A549 (cell line): ENCODE measurements around the gene ZSCAN2. TPM values are rescaled to one million over a fixed set of nuclear protein-coding genes. Genes with fewer than 3 reads are reported as not detected.
"Not testable (repeated sequence)": the region's sequence is repeated elsewhere in the genome, so short reads cannot be mapped to it uniquely, and the experiment has no call there.

Experiments used
- ATAC-seq, 2 experiments: fragments of 200-7000 bp in 1 of 2; fragments of >200 bp in 1 of 2; cut with Nextera tagmentation in 1 of 2; cut with Tn5 transposase in 1 of 2; 3 replicates each; pipeline versions ENCODE4 v1.8.0 to v1.9.1; 2018 to 2020; ENCODE audit warnings: mild to moderate bottlenecking in 1 of 2, moderate library complexity in 1 of 2
- CTCF ChIA-PET: fragments of 300-600 bp; sonication (Branson Sonifier 250); formaldehyde crosslinking; extraction: SDS; loops from one replicate; lab custom pipeline; 2021; ENCODE audit warnings: antibody characterized with exemption, inconsistent platforms; lab: Yijun Ruan, JAX
- POLR2A ChIA-PET: fragments of 350-600 bp; formaldehyde crosslinking; extraction: SDS; loops from one replicate; lab custom pipeline; 2021; ENCODE audit warnings: antibody characterized with exemption, inconsistent platforms; lab: Yijun Ruan, JAX
- DNase-seq, 2 experiments: peaks; one replicate each; pipeline versions ENCODE4 v3.0.0 to v3.0.0-alpha.2; 2011 to 2016; ENCODE audit warnings: low read depth in 1 of 2, low spot score in 1 of 2
- FAIRE-seq: peaks from 2 replicates; lab custom pipeline; 2011; peaks lifted over from hg19 to GRCh38; lab: Jason Lieb, UNC
- H3K27ac ChIP-seq, 2 experiments: fragments of >200 bp; sonication (Bioruptor Twin); formaldehyde crosslinking; 3 replicates each; pipeline ENCODE4 v1.5.1; 2016 to 2017
- H3K4me1 ChIP-seq: fragments of >200 bp; sonication (Bioruptor Twin); formaldehyde crosslinking; 3 replicates; pipeline ENCODE4 v1.6.1; 2016
- H3K4me2 ChIP-seq: fragments of >200 bp; sonication (Bioruptor Twin); formaldehyde crosslinking; 3 replicates; pipeline ENCODE4 v1.6.1; 2016
- H3K4me3 ChIP-seq: fragments of >200 bp; sonication (Bioruptor Twin); formaldehyde crosslinking; 3 replicates; pipeline ENCODE4 v1.5.1; 2016
- H3K9me3 ChIP-seq: fragments of >200 bp; sonication (Bioruptor Twin); formaldehyde crosslinking; 3 replicates; pipeline ENCODE4 v1.6.1; 2016
- ATOH8 ChIP-seq: fragments of 250-450 bp; sonication (Bioruptor Pico); IDR thresholded peaks from 2 replicates; pipeline ENCODE4 v1.5.0; 2020; ENCODE audit warnings: low read depth, mild to moderate bottlenecking, moderate library complexity
- CEBPB ChIP-seq, 2 experiments: fragments of >200 bp in 1 of 2; sonication (Bioruptor Twin) in 1 of 2; formaldehyde crosslinking in 1 of 2; IDR thresholded peaks; 2 replicates each; pipeline ENCODE4 v1.6.1; 2012 to 2016
- CHD2 ChIP-seq: fragments of 150-350 bp; IDR thresholded peaks from 2 replicates; pipeline ENCODE4 v1.6.1; 2014; ENCODE audit warnings: low read length; ENCODE audit not compliant: partially characterized antibody
- CHD4 ChIP-seq: fragments of 200-600 bp; sonication (generic); IDR thresholded peaks from 2 replicates; pipeline ENCODE4 v1.6.1; 2016; ENCODE audit warnings: antibody characterized with exemption, mild to moderate bottlenecking, borderline replicate concordance
- EHF ChIP-seq: fragments of 250-450 bp; sonication (Bioruptor Pico); IDR thresholded peaks from 2 replicates; pipeline ENCODE4 v1.5.0; 2020; ENCODE audit warnings: mild to moderate bottlenecking
- EP300 ChIP-seq, 2 experiments: fragments of >200 bp; sonication (Bioruptor Twin); formaldehyde crosslinking; IDR thresholded peaks; 2 replicates in 1 of 2; 3 replicates in 1 of 2; pipeline ENCODE4 v1.6.1; 2016 to 2017
- GATA3 ChIP-seq: IDR thresholded peaks from 2 replicates; pipeline ENCODE4 v1.6.1; 2012; ENCODE audit warnings: borderline replicate concordance
- HDAC2 ChIP-seq: fragments of 200-600 bp; sonication (generic); IDR thresholded peaks from 2 replicates; pipeline ENCODE4 v1.6.1; 2016
- HEYL ChIP-seq: fragments of 250-450 bp; sonication (Bioruptor Pico); IDR thresholded peaks from 2 replicates; pipeline ENCODE4 v1.8.0; 2021; ENCODE audit warnings: mild to moderate bottlenecking, moderate library complexity
- HOXA7 ChIP-seq: fragments of 250-450 bp; sonication (Bioruptor Pico); IDR thresholded peaks from 2 replicates; pipeline ENCODE4 v1.5.0; 2020; ENCODE audit warnings: mild to moderate bottlenecking, moderate library complexity
- HOXB5 ChIP-seq: fragments of 250-450 bp; sonication (Bioruptor Pico); IDR thresholded peaks from 2 replicates; pipeline ENCODE4 v1.5.0; 2020; ENCODE audit warnings: mild to moderate bottlenecking, moderate library complexity
- JUNB ChIP-seq: fragments of >200 bp; sonication (Bioruptor Twin); formaldehyde crosslinking; IDR thresholded peaks from 2 replicates; pipeline ENCODE4 v1.6.1; 2016
- MYC ChIP-seq: IDR thresholded peaks from 2 replicates; pipeline ENCODE4 v1.6.1; 2012; ENCODE audit warnings: mild to moderate bottlenecking, inconsistent platforms, low read length, improper control_type of control experiment, borderline replicate concordance
- NR3C1 ChIP-seq: fragments of >200 bp; sonication (Bioruptor Twin); formaldehyde crosslinking; IDR thresholded peaks from 3 replicates; pipeline ENCODE4 v1.6.1; 2017
- POLR2A ChIP-seq: IDR thresholded peaks from 2 replicates; pipeline ENCODE4 v1.6.1; 2012; ENCODE audit warnings: mild to moderate bottlenecking, low read length
- RAD21 ChIP-seq, 2 experiments: fragments of >200 bp in 1 of 2; sonication (Bioruptor Twin) in 1 of 2; formaldehyde crosslinking in 1 of 2; IDR thresholded peaks in 1 of 2; conservative IDR thresholded peaks in 1 of 2; 2 replicates in 1 of 2; 3 replicates in 1 of 2; pipeline ENCODE4 v1.6.1; 2012 to 2018; ENCODE audit warnings: inconsistent platforms in 1 of 2
- RCOR1 ChIP-seq: fragments of 150-350 bp; IDR thresholded peaks from 2 replicates; pipeline ENCODE4 v1.6.1; 2014; ENCODE audit warnings: antibody characterized with exemption, low read length, low read depth
- SREBF2 ChIP-seq: fragments of 450-650 bp; IDR thresholded peaks from 2 replicates; pipeline ENCODE4 v1.6.1; 2014; ENCODE audit warnings: mild to moderate bottlenecking, moderate library complexity
- ZNF302 ChIP-seq: fragments of 250-450 bp; sonication (Bioruptor Pico); IDR thresholded peaks from 2 replicates; pipeline ENCODE4 v1.9.0; 2021; ENCODE audit warnings: inconsistent platforms, mild to moderate bottlenecking, moderate library complexity
- WGBS: methylation state at CpG from one replicate; pipeline ENCODE4 v1.1.6; 2017; ENCODE audit errors: missing lambda C conversion rate; 5-methylcytosine and 5-hydroxymethylcytosine counted together
- polyA plus RNA-seq, 4 experiments: library from polyadenylated mRNA; depleted of rRNA in 3 of 4; stranded (reverse); fragments of >200 nt; fragmentation: RNase III in 1 of 4; extraction: RNeasy Plus Mini Kit Qiagen cat#74134 plus additional on column Dnase treatment in 1 of 4; gene quantifications; 2 replicates in 3 of 4; 3 replicates in 1 of 4; pipeline ENCODE4 v1.2.3, GENCODE V29; 2011 to 2017
- TF ChIP-seq, protein P1 (sequence below): fragments of 250-450 bp; sonication (Bioruptor Pico); IDR thresholded peaks from 2 replicates; pipeline ENCODE4 v1.5.0; 2021; ENCODE audit warnings: mild to moderate bottlenecking, moderate library complexity, borderline replicate concordance
- TF ChIP-seq, protein P2 (sequence below): fragments of 450-650 bp; IDR thresholded peaks from 2 replicates; pipeline ENCODE4 v1.6.1; 2014; ENCODE audit warnings: antibody characterized with exemption
- TF ChIP-seq, protein P3 (sequence below): fragments of >200 bp; sonication (Bioruptor Twin); formaldehyde crosslinking; IDR thresholded peaks from 2 replicates; pipeline ENCODE4 v1.6.1; 2016
- TF ChIP-seq, protein P4 (sequence below): fragments of 150-350 bp; IDR thresholded peaks from 2 replicates; pipeline ENCODE4 v1.6.1; 2014; ENCODE audit warnings: low read depth, mild to moderate bottlenecking, low read length

The ZSCAN2 gene
- polyA plus RNA-seq, 2 of the 4 experiments (the other 2 are of a cell fraction), result 16.5 to 17.5 TPM

- CTCF ChIA-PET, result interaction anchor here (1.3 to 11.6 kb wide), 3 partner anchors 7 to 462 kb away, joined by 3 to 162 read pairs (median 6); no protein-coding TSS in a partner anchor
- FAIRE-seq, result no peak
- TF ChIP-seq NR3C1 (no peak), HOXA7 (CRISPR knock-in tag) (no peak), EHF (CRISPR knock-in tag) (no peak), EP300 (IDR thresholded peaks at IDR 0.05) (no peak), RAD21 (conservative IDR thresholded peaks at IDR 0.05 in 1 of 2, IDR thresholded peaks at IDR 0.05 in 1 of 2) (no peak), HEYL (no peak), RCOR1 (no peak), JUNB (no peak), CHD4 (no peak), HDAC2 (no peak), MYC (no peak), HOXB5 (CRISPR knock-in tag) (no peak), CEBPB (IDR thresholded peaks at IDR 0.05) (no peak), ATOH8 (CRISPR knock-in tag) (no peak), SREBF2 (no peak), ZNF302 (no peak), CHD2 (no peak)
- TF ChIP-seq, protein P1, sequence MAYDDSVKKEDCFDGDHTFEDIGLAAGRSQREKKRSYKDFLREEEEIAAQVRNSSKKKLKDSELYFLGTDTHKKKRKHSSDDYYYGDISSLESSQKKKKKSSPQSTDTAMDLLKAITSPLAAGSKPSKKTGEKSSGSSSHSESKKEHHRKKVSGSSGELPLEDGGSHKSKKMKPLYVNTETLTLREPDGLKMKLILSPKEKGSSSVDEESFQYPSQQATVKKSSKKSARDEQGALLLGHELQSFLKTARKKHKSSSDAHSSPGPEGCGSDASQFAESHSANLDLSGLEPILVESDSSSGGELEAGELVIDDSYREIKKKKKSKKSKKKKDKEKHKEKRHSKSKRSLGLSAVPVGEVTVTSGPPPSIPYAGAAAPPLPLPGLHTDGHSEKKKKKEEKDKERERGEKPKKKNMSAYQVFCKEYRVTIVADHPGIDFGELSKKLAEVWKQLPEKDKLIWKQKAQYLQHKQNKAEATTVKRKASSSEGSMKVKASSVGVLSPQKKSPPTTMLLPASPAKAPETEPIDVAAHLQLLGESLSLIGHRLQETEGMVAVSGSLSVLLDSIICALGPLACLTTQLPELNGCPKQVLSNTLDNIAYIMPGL (CRISPR knock-in tag), result no peak
- TF ChIP-seq, protein P2, sequence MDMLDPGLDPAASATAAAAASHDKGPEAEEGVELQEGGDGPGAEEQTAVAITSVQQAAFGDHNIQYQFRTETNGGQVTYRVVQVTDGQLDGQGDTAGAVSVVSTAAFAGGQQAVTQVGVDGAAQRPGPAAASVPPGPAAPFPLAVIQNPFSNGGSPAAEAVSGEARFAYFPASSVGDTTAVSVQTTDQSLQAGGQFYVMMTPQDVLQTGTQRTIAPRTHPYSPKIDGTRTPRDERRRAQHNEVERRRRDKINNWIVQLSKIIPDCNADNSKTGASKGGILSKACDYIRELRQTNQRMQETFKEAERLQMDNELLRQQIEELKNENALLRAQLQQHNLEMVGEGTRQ, result no peak
- TF ChIP-seq, protein P3, sequence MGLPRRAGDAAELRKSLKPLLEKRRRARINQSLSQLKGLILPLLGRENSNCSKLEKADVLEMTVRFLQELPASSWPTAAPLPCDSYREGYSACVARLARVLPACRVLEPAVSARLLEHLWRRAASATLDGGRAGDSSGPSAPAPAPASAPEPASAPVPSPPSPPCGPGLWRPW, result no peak
Measured at GRCh38 chr15:84582583-84583157, 18.1 kb upstream of the ZSCAN2 start.

GRCh38 chr15:84583921-84584320, 16.9 kb upstream of the ZSCAN2 start:
- CTCF ChIA-PET, result interaction anchor here (0.7 to 11.6 kb wide), 7 partner anchors 8 to 460 kb away, joined by 3 to 162 read pairs (median 3); partner anchors contain the start of gene ZSCAN2
- H3K9me3 ChIP-seq, H3K4me3 ChIP-seq, H3K4me2 ChIP-seq, ATAC-seq, H3K27ac ChIP-seq, POLR2A ChIA-PET, FAIRE-seq, DNase-seq: not testable (repeated sequence)
- H3K4me1 ChIP-seq, result peaks cover 23% of the 10 kb centered on the region
- 63% methylated on average over 4 of the region's 4 CpGs for WGBS

More at GRCh38 chr15:84582583-84583157, 18.1 kb upstream of the ZSCAN2 start:
- H3K27ac ChIP-seq, result no peak overlapping the region
- H3K4me1 ChIP-seq, result peaks cover 19% of the 10 kb centered on the region
- no peak for DNase-seq
- POLR2A ChIA-PET, result no interaction called here
- H3K4me3 ChIP-seq, result no peak overlapping the region
- no peak for ATAC-seq
- no peak overlapping the region for H3K4me2 ChIP-seq
- WGBS, result 48% methylated on average over 2 of the region's 2 CpGs
- no peaks in the 10 kb centered on the region for H3K9me3 ChIP-seq

- no peaks in the 10 kb centered on the region for H3K9me3 ChIP-seq
- TF ChIP-seq, protein P4, sequence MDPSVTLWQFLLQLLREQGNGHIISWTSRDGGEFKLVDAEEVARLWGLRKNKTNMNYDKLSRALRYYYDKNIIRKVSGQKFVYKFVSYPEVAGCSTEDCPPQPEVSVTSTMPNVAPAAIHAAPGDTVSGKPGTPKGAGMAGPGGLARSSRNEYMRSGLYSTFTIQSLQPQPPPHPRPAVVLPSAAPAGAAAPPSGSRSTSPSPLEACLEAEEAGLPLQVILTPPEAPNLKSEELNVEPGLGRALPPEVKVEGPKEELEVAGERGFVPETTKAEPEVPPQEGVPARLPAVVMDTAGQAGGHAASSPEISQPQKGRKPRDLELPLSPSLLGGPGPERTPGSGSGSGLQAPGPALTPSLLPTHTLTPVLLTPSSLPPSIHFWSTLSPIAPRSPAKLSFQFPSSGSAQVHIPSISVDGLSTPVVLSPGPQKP, result no peak
- TF ChIP-seq POLR2A, result no peak
- TF ChIP-seq GATA3, result no peak
- TF ChIP-seq, all 56 proteins: peak for 0
- Histone ChIP-seq H3K4me2 (no peak overlapping the region), H3K4me1 (peaks cover 9% of the 10 kb centered on the region; the same call in 2 of the 3 replicates), H3K27ac (no peak overlapping the region; a peak in 1 of 6 replicates), H3K4me3 (no peak overlapping the region)
- ChIA-PET CTCF (interaction anchor here (0.7 to 11.6 kb wide), 10 partner anchors 11 to 582 kb away, joined by 3 to 162 read pairs (median 10); partner anchors contain the start of genes WDR73 and ZSCAN2), POLR2A (no interaction called here)
- no peak for FAIRE-seq
- no peak for DNase-seq
- 54% methylated on average over 6 of the region's 6 CpGs for WGBS
- ATAC-seq, result no peak
Measured at GRCh38 chr15:84586696-84587095, 14.1 kb upstream of the ZSCAN2 start.
